Neuronal stem cell (in vitro differentiated cells): Measurements from ENCODE around the gene SHISA4.
"Not testable (repeated sequence)": the region's sequence is repeated elsewhere in the genome, so short reads cannot be mapped to it uniquely, and the experiment has no call there.

Experiments
- DNase-seq: peaks from one replicate; pipeline ENCODE4 v3.0.0-alpha.2; 2013; ENCODE audit warnings: low spot score
- H2AFZ ChIP-seq: one replicate; pipeline ENCODE4 v1.6.1; 2013; ENCODE audit warnings: mild to moderate bottlenecking, low read length, inconsistent platforms
- H2AK5ac ChIP-seq: 2 replicates; pipeline ENCODE4 v1.6.1; 2013; ENCODE audit warnings: low read depth, mild to moderate bottlenecking, inconsistent platforms, low read length, moderate library complexity, mixed read lengths
- H2BK120ac ChIP-seq: 2 replicates; pipeline ENCODE4 v1.6.1; 2013; ENCODE audit warnings: low read depth, mild to moderate bottlenecking, inconsistent platforms, low read length, moderate library complexity, mixed read lengths
- H2BK12ac ChIP-seq: one replicate; pipeline ENCODE4 v1.6.1; 2013; ENCODE audit warnings: low read length, inconsistent platforms
- H2BK15ac ChIP-seq: 2 replicates; pipeline ENCODE4 v1.6.1; 2013; ENCODE audit warnings: mild to moderate bottlenecking, low read length, inconsistent platforms, mixed read lengths
- H2BK5ac ChIP-seq: one replicate; pipeline ENCODE4 v1.6.1; 2013; ENCODE audit warnings: inconsistent platforms, mild to moderate bottlenecking, low read length, moderate library complexity
- H3K14ac ChIP-seq: one replicate; pipeline ENCODE4 v1.6.1; 2013; ENCODE audit warnings: low read length, inconsistent platforms
- H3K18ac ChIP-seq: 2 replicates; pipeline ENCODE4 v1.6.1; 2013; ENCODE audit warnings: low read length, inconsistent platforms
- H3K23ac ChIP-seq: 2 replicates; pipeline ENCODE4 v1.6.1; 2013; ENCODE audit warnings: low read depth, mild to moderate bottlenecking, mixed read lengths, low read length, inconsistent platforms; ENCODE audit not compliant: poor library complexity
- H3K27ac ChIP-seq: replicated peaks from 3 replicates; pipeline ENCODE4 v1.5.1; 2013; ENCODE audit warnings: low read length, inconsistent platforms
- H3K27me3 ChIP-seq, 3 experiments: 2 replicates each; pipeline ENCODE4 v1.6.1; 2013; ENCODE audit warnings: low read length in 3 of 3, mild to moderate bottlenecking in 2 of 3, inconsistent platforms in 1 of 3, low read depth in 1 of 3, mixed read lengths in 1 of 3, moderate library complexity in 1 of 3; ENCODE audit not compliant: control insufficient read depth in 3 of 3, insufficient read depth in 3 of 3
- H3K36me3 ChIP-seq, 2 donors: replicated peaks in 1 of 2; 2 replicates each; pipeline ENCODE4 v1.6.1; 2013; ENCODE audit warnings: low read length in 2 of 2; ENCODE audit not compliant: control insufficient read depth in 2 of 2, insufficient read depth in 2 of 2
- H3K4ac ChIP-seq: 2 replicates; pipeline ENCODE4 v1.6.1; 2013; ENCODE audit warnings: inconsistent platforms, mild to moderate bottlenecking, low read length, moderate library complexity
- H3K4me1 ChIP-seq, 2 donors: 1 replicate in 1 of 2; 2 replicates in 1 of 2; pipeline ENCODE4 v1.6.1; 2013; ENCODE audit warnings: low read length in 2 of 2, low read depth in 1 of 2; ENCODE audit not compliant: control insufficient read depth in 2 of 2, insufficient read depth in 1 of 2
- H3K4me2 ChIP-seq: one replicate; pipeline ENCODE4 v1.6.1; 2013; ENCODE audit warnings: mild to moderate bottlenecking, low read length, inconsistent platforms; ENCODE audit not compliant: insufficient read depth, poor library complexity, severe bottlenecking
- H3K4me3 ChIP-seq, 2 donors: 2 replicates each; pipeline ENCODE4 v1.5.1; 2013; ENCODE audit warnings: low read length in 2 of 2, mild to moderate bottlenecking in 2 of 2, inconsistent platforms in 1 of 2, moderate library complexity in 1 of 2
- H3K79me1 ChIP-seq: one replicate; pipeline ENCODE4 v1.6.1; 2013; ENCODE audit warnings: low read depth, mild to moderate bottlenecking, inconsistent platforms, low read length, moderate library complexity
- H3K9ac ChIP-seq: one replicate; pipeline ENCODE4 v1.6.1; 2013; ENCODE audit warnings: mild to moderate bottlenecking, low read depth, low read length, inconsistent platforms; ENCODE audit not compliant: poor library complexity
- H3K9me3 ChIP-seq, 2 donors: replicated peaks in 1 of 2; 2 replicates each; pipeline versions ENCODE3 to v1.6.1; 2013; ENCODE audit warnings: low read length in 2 of 2, mild to moderate bottlenecking in 2 of 2, inconsistent platforms in 1 of 2, low read depth in 1 of 2, mixed read lengths in 1 of 2, moderate library complexity in 1 of 2; ENCODE audit not compliant: control insufficient read depth in 2 of 2, insufficient read depth in 1 of 2
- H4K8ac ChIP-seq: one replicate; pipeline ENCODE4 v1.6.1; 2013; ENCODE audit warnings: low read depth, mild to moderate bottlenecking, inconsistent platforms, low read length, moderate library complexity
- H4K91ac ChIP-seq: one replicate; pipeline ENCODE4 v1.6.1; 2013; ENCODE audit warnings: low read length, low read depth, mild to moderate bottlenecking, inconsistent platforms; ENCODE audit not compliant: poor library complexity
- WGBS, 2 donors: extraction: QIAGEN DNeasy Blood & Tissue Kit; methylation state at CpG; one replicate each; pipeline ENCODE4 v1.1.7; 2013; ENCODE audit warnings: missing lambda C conversion rate in 2 of 2, mixed read lengths in 1 of 2; ENCODE audit not compliant: insufficient read length in 2 of 2, insufficient replicate concordance in 1 of 2; ENCODE audit errors: extremely low coverage in 2 of 2; 5-methylcytosine and 5-hydroxymethylcytosine counted together

The SHISA4 gene

DNA sequence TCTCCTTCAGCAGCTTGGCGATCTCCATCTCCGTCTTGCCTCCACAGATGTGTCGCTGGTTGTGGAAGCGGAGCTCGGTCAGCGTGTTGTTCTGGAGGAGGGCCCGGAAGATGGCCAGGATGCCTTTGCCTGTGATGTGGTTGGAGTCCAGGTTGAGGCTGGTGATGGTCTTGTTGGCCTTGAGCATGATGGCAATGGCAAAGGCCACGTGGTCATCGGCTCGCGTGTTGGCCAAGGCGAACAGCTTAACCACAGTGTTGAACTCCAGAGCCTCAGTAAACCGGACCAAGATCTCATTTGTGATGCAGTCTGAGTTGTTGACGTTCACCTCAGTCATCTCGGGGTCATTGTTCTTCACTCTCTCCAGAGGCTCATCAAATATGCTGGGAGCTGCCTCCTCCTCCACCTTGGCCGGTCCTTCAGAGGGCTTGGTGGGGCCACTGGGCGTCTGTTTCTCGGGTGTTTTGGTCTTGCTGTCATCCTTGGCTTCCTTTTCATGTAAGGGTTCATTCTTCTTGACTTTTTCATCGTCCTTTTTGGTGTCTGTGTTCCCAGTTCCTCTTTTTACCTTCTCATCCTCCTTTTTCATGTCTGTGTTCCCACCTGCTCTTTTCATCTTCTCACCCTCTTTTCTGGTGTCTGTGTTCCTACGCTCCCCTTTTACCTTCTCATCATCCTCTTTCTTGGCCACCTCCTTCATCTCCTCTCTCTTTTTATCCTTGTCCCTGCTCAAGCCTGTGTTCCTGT is 11.2 kb downstream of the SHISA4 start:
- H3K18ac ChIP-seq: no peak overlapping the region
- H3K4me3 ChIP-seq: no peak overlapping the region
- H4K91ac ChIP-seq: no peak overlapping the region
- H3K27ac ChIP-seq: no peak overlapping the region
- H3K4ac ChIP-seq: no peak overlapping the region
- no peak overlapping the region for H2AFZ ChIP-seq
- H3K36me3 ChIP-seq: no peaks in the 10 kb centered on the region
- H3K14ac ChIP-seq: peak overlapping the region; percentile 71
- H3K4me1 ChIP-seq: peaks cover 6 to 8% of the 10 kb centered on the region in 2 donors
- no peak overlapping the region for H2BK12ac ChIP-seq
- peak overlapping the region; percentile 35 for H3K23ac ChIP-seq
- no peaks in the 10 kb centered on the region for H3K9me3 ChIP-seq
- no peak overlapping the region for H2BK120ac ChIP-seq
- no CpG with 5 or more reads among the region's 20 CpGs for WGBS, 2 donors
- no peak overlapping the region for H4K8ac ChIP-seq
- H3K4me2 ChIP-seq: no peak overlapping the region
- H3K27me3 ChIP-seq: peaks cover 0 to 19% (median 1%) of the 10 kb centered on the region in 3 experiments
- peak overlapping the region; percentile 33 for H2AK5ac ChIP-seq
- no peak overlapping the region for H2BK15ac ChIP-seq
- H3K79me1 ChIP-seq: no peaks in the 10 kb centered on the region
- H2BK5ac ChIP-seq: no peak overlapping the region
- H3K9ac ChIP-seq: no peak overlapping the region
- no peak for DNase-seq

DNA sequence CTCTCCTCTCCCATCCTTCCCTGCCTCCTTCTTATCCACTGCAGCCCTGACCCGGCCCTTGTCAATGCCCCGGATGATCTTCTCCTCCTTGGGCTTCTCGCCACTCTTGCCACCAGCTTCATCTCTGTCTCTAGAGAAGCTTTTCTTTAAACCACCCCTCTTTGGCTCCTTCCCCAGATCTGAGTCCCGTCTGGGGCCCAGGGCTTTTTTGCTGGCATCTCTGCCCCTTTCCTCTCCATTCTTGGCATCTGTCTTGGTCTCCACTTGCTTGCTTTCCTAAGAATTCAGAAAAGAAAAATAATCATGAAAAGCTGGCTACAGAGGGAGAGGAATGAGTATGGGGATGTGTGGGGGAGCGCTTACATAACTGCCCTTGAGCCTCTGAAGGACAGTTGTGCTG is 11.8 kb downstream of the SHISA4 start:
- no peak for DNase-seq
- Histone ChIP-seq H3K4me3 (no peak overlapping the region), H3K9ac (no peak overlapping the region), H3K4ac (no peak overlapping the region), H3K9me3 (peaks cover 0 to 2% of the 10 kb centered on the region in 2 donors), H3K18ac (no peak overlapping the region), H2BK5ac (no peak overlapping the region), H3K14ac (no peak overlapping the region), H3K27ac (no peak overlapping the region), H3K4me2 (no peak overlapping the region), H3K79me1 (no peaks in the 10 kb centered on the region), H3K27me3 (peaks cover 0 to 23% (median 3%) of the 10 kb centered on the region in 3 experiments), H2AK5ac (no peak overlapping the region), H2BK12ac (no peak overlapping the region), H3K4me1 (peaks cover 6 to 9% of the 10 kb centered on the region in 2 donors), H3K36me3 (no peaks in the 10 kb centered on the region), H3K23ac (no peak overlapping the region), H4K91ac (no peak overlapping the region), H2AFZ (no peak overlapping the region), H2BK15ac (no peak overlapping the region), H4K8ac (no peak overlapping the region), H2BK120ac (no peak overlapping the region)
- WGBS, 2 donors: no CpG with 5 or more reads among the region's 5 CpGs

DNA sequence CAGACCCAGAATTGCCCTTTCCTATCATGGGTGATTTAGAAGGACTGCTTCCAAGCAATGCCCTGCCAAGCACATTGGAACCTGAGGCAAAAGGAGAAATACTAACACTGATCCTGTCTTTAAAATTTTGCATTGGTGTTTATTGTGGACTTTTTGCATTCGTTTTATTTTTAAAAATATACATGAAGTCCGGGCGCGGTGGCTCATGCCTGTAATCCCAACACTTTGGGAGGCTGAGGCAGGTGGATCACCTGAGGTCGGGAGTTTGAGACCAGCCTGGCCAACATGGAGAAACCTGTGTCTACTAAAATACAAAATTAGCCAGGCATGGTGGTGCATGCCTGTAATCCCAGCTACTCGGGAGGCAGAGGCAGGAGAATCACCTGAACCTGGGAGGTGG is 12.3 kb downstream of the SHISA4 start:
- WGBS, 2 donors: no CpG with 5 or more reads among the region's 6 CpGs
- not testable (repeated sequence) for H3K9me3 ChIP-seq, H2BK15ac ChIP-seq, H3K27ac ChIP-seq, H3K14ac ChIP-seq, H3K9ac ChIP-seq, H2BK12ac ChIP-seq, H3K36me3 ChIP-seq, H3K4me1 ChIP-seq, H3K23ac ChIP-seq, DNase-seq, H3K18ac ChIP-seq, H2AK5ac ChIP-seq, H4K91ac ChIP-seq, H3K79me1 ChIP-seq, H3K4ac ChIP-seq, H4K8ac ChIP-seq, H2BK5ac ChIP-seq, H2BK120ac ChIP-seq, H2AFZ ChIP-seq, H3K4me2 ChIP-seq, H3K4me3 ChIP-seq
- peaks cover 0 to 27% (median 3%) of the 10 kb centered on the region in 3 experiments for H3K27me3 ChIP-seq

- no peak overlapping the region for H2BK15ac ChIP-seq
- H3K4me3 ChIP-seq: no peak overlapping the region
- H2BK12ac ChIP-seq: no peak overlapping the region
- no peak overlapping the region for H3K4ac ChIP-seq
- no peak overlapping the region for H2BK5ac ChIP-seq
- no peak overlapping the region for H3K18ac ChIP-seq
- H3K9me3 ChIP-seq: peaks cover 0 to 4% of the 10 kb centered on the region in 2 donors
- H3K9ac ChIP-seq: no peak overlapping the region
- no peak overlapping the region for H3K23ac ChIP-seq
- H3K27ac ChIP-seq: no peak overlapping the region
- no peak overlapping the region for H4K8ac ChIP-seq
- WGBS, 2 donors: no CpG with 5 or more reads among the region's 3 CpGs
- H3K4me2 ChIP-seq: no peak overlapping the region
- H3K27me3 ChIP-seq: peaks cover 0 to 27% (median 3%) of the 10 kb centered on the region in 3 experiments
- peaks cover 6 to 9% of the 10 kb centered on the region in 2 donors for H3K4me1 ChIP-seq
- H3K36me3 ChIP-seq: no peaks in the 10 kb centered on the region
- no peaks in the 10 kb centered on the region for H3K79me1 ChIP-seq
- H4K91ac ChIP-seq: no peak overlapping the region
- H2AFZ ChIP-seq: no peak overlapping the region
- no peak overlapping the region for H2BK120ac ChIP-seq
- DNase-seq: no peak
- no peak overlapping the region for H3K14ac ChIP-seq
- no peak overlapping the region for H2AK5ac ChIP-seq
These were observed 13.5 kb downstream of the SHISA4 start for GRCh38 chr1:201902198-201902597.
